Naive thymus-derived CD4-positive, alpha-beta T cell (primary cell): ENCODE results near the gene ZNF385B. TPM values are rescaled to one million over a fixed set of nuclear protein-coding genes. Genes with fewer than 3 reads are reported as not detected.

Experiments used
- ATAC-seq: fragments of 150-1000 bp; cut with Tn5 transposase; 2 replicates; pipeline ENCODE4 v1.10.0; 2021; ENCODE audit warnings: mild to moderate bottlenecking, moderate library complexity
- CTCF ChIA-PET: fragments of 350-600 bp; sonication (Branson Sonifier 250); formaldehyde crosslinking; loops from one replicate; lab custom pipeline; 2021; ENCODE audit warnings: antibody characterized with exemption; lab: Charles Lee
- POLR2A ChIA-PET: fragments of 350-600 bp; sonication (Branson Sonifier 250); formaldehyde crosslinking; loops from one replicate; lab custom pipeline; 2021; ENCODE audit warnings: antibody characterized with exemption, inconsistent platforms; lab: Charles Lee
- DNase-seq, 9 donors: peaks; one replicate each; pipeline versions ENCODE4 v3.0.0 to v3.0.0-alpha.2; 2020 to 2022; ENCODE audit warnings: mixed read lengths in 1 of 9
- H3K27ac ChIP-seq: one replicate; pipeline ENCODE4 v1.7.0; 2013; ENCODE audit warnings: mild to moderate bottlenecking, low read depth, low read length, moderate library complexity
- H3K27me3 ChIP-seq, 2 donors: one replicate each; pipeline ENCODE4 v1.7.0; 2013; ENCODE audit warnings: low read length in 2 of 2, mild to moderate bottlenecking in 2 of 2, moderate library complexity in 2 of 2; ENCODE audit not compliant: control insufficient read depth in 2 of 2, insufficient read depth in 2 of 2
- H3K36me3 ChIP-seq, 3 experiments: 1 replicate in 2 of 3; 2 replicates in 1 of 3; pipeline ENCODE4 v1.7.0; 2013; ENCODE audit warnings: low read length in 3 of 3, mild to moderate bottlenecking in 3 of 3, moderate library complexity in 1 of 3; ENCODE audit not compliant: insufficient read depth in 3 of 3, control insufficient read depth in 2 of 3
- H3K4me1 ChIP-seq, 2 donors: one replicate each; pipeline ENCODE4 v1.7.0; 2013; ENCODE audit warnings: low read length in 2 of 2, mild to moderate bottlenecking in 2 of 2, moderate library complexity in 1 of 2; ENCODE audit not compliant: control insufficient read depth in 2 of 2, insufficient read depth in 2 of 2
- H3K4me3 ChIP-seq: 2 replicates; pipeline ENCODE4 v1.7.0; 2013; ENCODE audit warnings: mild to moderate bottlenecking, low read length
- H3K9me3 ChIP-seq, 3 experiments: 1 replicate in 2 of 3; 2 replicates in 1 of 3; pipeline ENCODE4 v1.7.0; 2013; ENCODE audit warnings: low read length in 3 of 3; ENCODE audit not compliant: control insufficient read depth in 2 of 3
- H3K27ac Mint-ChIP-seq, 9 donors: one replicate each; pipeline ENCODE4 v1.8.0; 2020 to 2022; ENCODE audit warnings: mixed read lengths in 9 of 9, mild to moderate bottlenecking in 8 of 9, moderate library complexity in 5 of 9, inconsistent platforms in 2 of 9
- H3K27me3 Mint-ChIP-seq, 5 donors: one replicate each; pipeline ENCODE4 v1.8.0; 2021 to 2022; ENCODE audit warnings: mixed read lengths in 5 of 5, mild to moderate bottlenecking in 1 of 5
- H3K36me3 Mint-ChIP-seq, 5 donors: one replicate each; pipeline ENCODE4 v1.8.0; 2020 to 2022; ENCODE audit warnings: mixed read lengths in 5 of 5, mild to moderate bottlenecking in 3 of 5, inconsistent platforms in 1 of 5
- H3K4me1 Mint-ChIP-seq, 7 donors: one replicate each; pipeline ENCODE4 v1.8.0; 2020 to 2022; ENCODE audit warnings: mixed read lengths in 7 of 7, mild to moderate bottlenecking in 3 of 7, inconsistent platforms in 1 of 7
- H3K4me3 Mint-ChIP-seq, 10 donors: one replicate each; pipeline ENCODE4 v1.8.0; 2020 to 2022; ENCODE audit warnings: mild to moderate bottlenecking in 10 of 10, mixed read lengths in 10 of 10, moderate library complexity in 6 of 10, inconsistent platforms in 2 of 10
- H3K9me3 Mint-ChIP-seq, 11 donors: one replicate each; pipeline ENCODE4 v1.8.0; 2020 to 2022; ENCODE audit warnings: mixed read lengths in 11 of 11, mild to moderate bottlenecking in 4 of 11, inconsistent platforms in 1 of 11, moderate library complexity in 1 of 11
- intact Hi-C, 2 donors: fragments of 100-400 bp; cut with micrococcal nuclease; formaldehyde crosslinking; loops; one replicate each; pipeline ENCODE4 v1.15.1; 2023
- polyA plus RNA-seq, 2 donors: library from polyadenylated mRNA; unstranded; fragments of 300-500 nt; fragmentation: Illumina TruSeq; gene quantifications; one replicate each; pipeline ENCODE4 v1.2.3, GENCODE V29; 2021
- total RNA-seq, 6 experiments: library from RNA in 5 of 6; stranded (reverse) in 5 of 6; gene quantifications; 1 replicate in 5 of 6; 2 replicates in 1 of 6; pipeline ENCODE4 v1.2.3 and lab custom pipeline; 2021 to 2026

The ZNF385B gene
- total and polyA plus RNA-seq, 7 experiments from 2014 or later: not detected

- H3K36me3 Mint-ChIP-seq: no peaks in the 10 kb centered on the region
- no peak for ATAC-seq
- no peak overlapping the region for H3K4me3 Mint-ChIP-seq
- H3K27ac Mint-ChIP-seq: no peak overlapping the region
- H3K9me3 ChIP-seq: no peaks in the 10 kb centered on the region
- H3K4me1 Mint-ChIP-seq: no peaks in the 10 kb centered on the region
- no peaks in the 10 kb centered on the region for H3K36me3 ChIP-seq
- ChIA-PET CTCF (interaction anchor here (0.8 to 3.2 kb wide), 5 partner anchors 9 to 259 kb away, joined by 3 to 13 read pairs (median 4); no protein-coding TSS in a partner anchor), POLR2A (no interaction called here)
- no peaks in the 10 kb centered on the region for H3K9me3 Mint-ChIP-seq
- intact Hi-C loops: loop anchor here (1.0 to 2.0 kb wide), 5 partner anchors 18 to 679 kb away; no protein-coding TSS in a partner anchor
- peaks cover 13 to 39% (median 26%) of the 10 kb centered on the region in 5 donors for H3K27me3 Mint-ChIP-seq
- H3K27me3 ChIP-seq: no peaks in the 10 kb centered on the region
- no peak overlapping the region for H3K27ac ChIP-seq
- H3K4me1 ChIP-seq: no peaks in the 10 kb centered on the region
- peak in 6 of 9 donors; percentile 10 to 40 (median 30) for DNase-seq
- H3K4me3 ChIP-seq: no peak overlapping the region
Measured at GRCh38 chr2:179440642-179441251, 420.7 kb downstream of the ZNF385B start.

GRCh38 chr2:179438654-179439053 is 422.8 kb downstream of the ZNF385B start:
- no peak overlapping the region for H3K27ac ChIP-seq
- H3K36me3 Mint-ChIP-seq: no peaks in the 10 kb centered on the region
- H3K9me3 ChIP-seq: no peaks in the 10 kb centered on the region
- ChIA-PET CTCF (interaction anchor here (0.6 kb wide), 1 partner anchor 154 kb away, joined by 4 read pairs; no protein-coding TSS in a partner anchor), POLR2A (no interaction called here)
- no peak overlapping the region for H3K4me3 Mint-ChIP-seq
- DNase-seq (no peak), ATAC-seq (no peak)
- no peaks in the 10 kb centered on the region for H3K27me3 ChIP-seq
- H3K9me3 Mint-ChIP-seq: no peaks in the 10 kb centered on the region
- H3K4me1 ChIP-seq: no peaks in the 10 kb centered on the region
- H3K27me3 Mint-ChIP-seq: peaks cover 13 to 33% (median 21%) of the 10 kb centered on the region in 5 donors
- no peak overlapping the region for H3K4me3 ChIP-seq
- H3K4me1 Mint-ChIP-seq: no peaks in the 10 kb centered on the region
- intact Hi-C loops: no loop called here
- H3K36me3 ChIP-seq: no peaks in the 10 kb centered on the region
- no peak overlapping the region for H3K27ac Mint-ChIP-seq

DNA sequence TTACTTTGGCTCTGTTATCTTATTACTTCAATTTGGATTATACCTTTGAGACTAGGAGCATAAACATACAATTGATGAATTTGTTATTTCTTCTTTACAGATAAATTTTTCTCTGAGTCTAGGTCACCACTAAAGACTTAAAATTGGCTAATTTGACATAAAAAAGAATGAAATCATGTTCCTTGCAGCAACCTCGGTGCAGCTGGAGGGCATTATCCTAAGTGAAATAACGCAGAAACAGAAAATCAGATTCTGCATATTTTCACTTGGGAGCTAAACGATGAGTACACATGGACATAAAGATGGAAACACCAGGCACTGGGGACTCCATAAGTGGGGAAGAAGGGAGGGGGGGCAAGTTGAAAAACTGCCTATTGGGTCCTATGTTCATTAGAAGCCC is 424.0 kb downstream of the ZNF385B start:
- Histone ChIP-seq H3K27ac (no peak overlapping the region), H3K9me3 (no peaks in the 10 kb centered on the region), H3K4me1 (no peaks in the 10 kb centered on the region), H3K27me3 (no peaks in the 10 kb centered on the region), H3K4me3 (no peak overlapping the region), H3K36me3 (no peaks in the 10 kb centered on the region)
- Mint-ChIP-seq H3K4me1 (no peaks in the 10 kb centered on the region), H3K4me3 (no peak overlapping the region), H3K27me3 (peaks cover 7 to 27% (median 10%) of the 10 kb centered on the region in 5 donors), H3K9me3 (no peaks in the 10 kb centered on the region), H3K36me3 (no peaks in the 10 kb centered on the region), H3K27ac (no peak overlapping the region)
- no peak for DNase-seq
- ATAC-seq: no peak
- ChIA-PET CTCF (no interaction called here), POLR2A (no interaction called here)
- intact Hi-C loops: no loop called here

GRCh38 chr2:179435566-179435965 is 425.8 kb downstream of the ZNF385B start:
- Histone ChIP-seq H3K27me3 (peaks cover 0 to 2% of the 10 kb centered on the region in 2 donors), H3K27ac (no peak overlapping the region), H3K4me3 (no peak overlapping the region), H3K36me3 (no peaks in the 10 kb centered on the region), H3K4me1 (no peaks in the 10 kb centered on the region), H3K9me3 (no peaks in the 10 kb centered on the region)
- Mint-ChIP-seq H3K4me3 (no peak overlapping the region), H3K27me3 (peaks cover 0 to 27% (median 7%) of the 10 kb centered on the region in 5 donors), H3K4me1 (peaks cover 0 to 1% (median 0%) of the 10 kb centered on the region in 7 donors), H3K27ac (no peak overlapping the region), H3K36me3 (no peaks in the 10 kb centered on the region), H3K9me3 (no peaks in the 10 kb centered on the region)
- ChIA-PET POLR2A (interaction anchor here (1.1 kb wide), 1 partner anchor 12 kb away, joined by 3 read pairs; no protein-coding TSS in a partner anchor), CTCF (no interaction called here)
- intact Hi-C loops: no loop called here
- ATAC-seq: no peak
- DNase-seq: no peak

DNA sequence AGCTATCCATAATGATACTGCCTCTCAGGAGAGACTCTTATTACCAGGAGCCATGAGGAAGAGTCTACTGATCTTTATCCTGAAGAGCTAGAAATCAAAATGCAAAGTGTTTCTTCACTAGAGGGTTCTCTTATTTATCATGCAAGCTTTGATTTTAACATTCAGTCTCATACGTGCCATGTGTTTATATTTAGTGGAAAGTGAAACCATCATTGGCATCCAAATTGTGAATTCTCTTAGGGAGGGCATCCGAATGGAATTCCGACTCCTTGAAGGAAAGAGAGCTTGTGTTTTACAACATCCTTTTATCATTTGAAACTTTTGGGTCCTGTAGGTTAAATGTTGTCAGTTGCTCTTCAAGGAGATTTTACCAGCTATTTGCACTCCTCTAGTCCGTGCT is 426.4 kb downstream of the ZNF385B start:
- ChIA-PET CTCF (no interaction called here), POLR2A (interaction anchor here (1.1 kb wide), 1 partner anchor 13 kb away, joined by 3 read pairs; no protein-coding TSS in a partner anchor)
- DNase-seq: no peak
- no peaks in the 10 kb centered on the region for H3K4me1 ChIP-seq
- H3K4me3 ChIP-seq: no peak overlapping the region
- Mint-ChIP-seq H3K36me3 (no peaks in the 10 kb centered on the region), H3K9me3 (no peaks in the 10 kb centered on the region), H3K27ac (no peak overlapping the region), H3K27me3 (peaks cover 0 to 25% (median 7%) of the 10 kb centered on the region in 5 donors), H3K4me1 (peaks cover 0 to 1% (median 0%) of the 10 kb centered on the region in 7 donors), H3K4me3 (no peak overlapping the region)
- no peaks in the 10 kb centered on the region for H3K36me3 ChIP-seq
- no peaks in the 10 kb centered on the region for H3K9me3 ChIP-seq
- ATAC-seq: no peak
- H3K27ac ChIP-seq: no peak overlapping the region
- intact Hi-C loops: no loop called here
- peaks cover 0 to 3% of the 10 kb centered on the region in 2 donors for H3K27me3 ChIP-seq

- no peaks in the 10 kb centered on the region for H3K36me3 Mint-ChIP-seq
- peaks cover 3 to 24% (median 10%) of the 10 kb centered on the region in 5 donors for H3K27me3 Mint-ChIP-seq
- peaks cover 0 to 1% (median 0%) of the 10 kb centered on the region in 7 donors for H3K4me1 Mint-ChIP-seq
- Histone ChIP-seq H3K36me3 (no peaks in the 10 kb centered on the region), H3K9me3 (no peaks in the 10 kb centered on the region), H3K27ac (no peak overlapping the region), H3K4me1 (no peaks in the 10 kb centered on the region), H3K27me3 (peaks cover 0 to 3% of the 10 kb centered on the region in 2 donors), H3K4me3 (no peak overlapping the region)
- no peaks in the 10 kb centered on the region for H3K9me3 Mint-ChIP-seq
- ATAC-seq: no peak
- no peak overlapping the region for H3K27ac Mint-ChIP-seq
- POLR2A ChIA-PET: interaction anchor here (1.1 kb wide), 1 partner anchor 13 kb away, joined by 3 read pairs; no protein-coding TSS in a partner anchor
- intact Hi-C loops: no loop called here
- no peak for DNase-seq
- no peak overlapping the region for H3K4me3 Mint-ChIP-seq
- CTCF ChIA-PET: no interaction called here
Measured at GRCh38 chr2:179434357-179434756, 427.1 kb downstream of the ZNF385B start.
